SK-MEL-5 (cell line): ENCODE results near the gene AKR1C1. TPM values are rescaled to one million over a fixed set of nuclear protein-coding genes. Genes with fewer than 3 reads are reported as not detected.
"Not testable (repeated sequence)": the region's sequence is repeated elsewhere in the genome, so short reads cannot be mapped to it uniquely, and the experiment has no call there.

Experiments used
- DNase-seq: peaks from one replicate; pipeline ENCODE4 v3.0.0-alpha.2; 2016; ENCODE audit warnings: low read depth, low spot score
- in situ Hi-C: cut with HindIII; loops from 2 replicates; pipeline ENCODE4 v1.10.0; 2016; ENCODE audit warnings: low sequenced_read_pairs, high pct_unique_total_duplicates, low pct_unique_long_range_greater_than_20kb
- total RNA-seq: library from RNA; depleted of rRNA; stranded (reverse); fragments of >200 nt; shearing (Covaris generic); gene quantifications from 2 replicates; pipeline ENCODE4 v1.2.3, GENCODE V29; 2014

AKR1C1 gene
- total RNA-seq, 1 experiment from 2014 or later: 0.24 TPM

GRCh38 chr10:5003127-5004029 lies 40.2 kb downstream of the AKR1C1 start, which contains the start of gene AKR1C2:
Gene AKR1C2 (minus strand): TSS chr10:5003857. CDS start chr10:5003835, 22 bp downstream.
- DNase-seq, in situ Hi-C loops: not testable (repeated sequence)

GRCh38 chr10:5004030-5004385 lies 40.8 kb downstream of the AKR1C1 start:
- in situ Hi-C loops, DNase-seq: not testable (repeated sequence)

- in situ Hi-C loops, DNase-seq: not testable (repeated sequence)
Observed at GRCh38 chr10:5004501-5004900, 41.3 kb downstream of the AKR1C1 start.

- in situ Hi-C loops, DNase-seq: not testable (repeated sequence)
Observed at GRCh38 chr10:5008857-5009548, 45.8 kb downstream of the AKR1C1 start.

GRCh38 chr10:5010043-5010442 lies 46.8 kb downstream of the AKR1C1 start:
- in situ Hi-C loops, DNase-seq: not testable (repeated sequence)

- in situ Hi-C loops, DNase-seq: not testable (repeated sequence)
Observed at GRCh38 chr10:5011392-5011791, 48.2 kb downstream of the AKR1C1 start.

- in situ Hi-C loops: no loop called here
- no peak for DNase-seq
Observed at GRCh38 chr10:5012595-5012994, 49.4 kb downstream of the AKR1C1 start.

GRCh38 chr10:5013385-5013784 lies 50.2 kb downstream of the AKR1C1 start:
- in situ Hi-C loops: no loop called here

GRCh38 chr10:5014200-5014910 lies 51.1 kb downstream of the AKR1C1 start:
- in situ Hi-C loops, DNase-seq: not testable (repeated sequence)

More at GRCh38 chr10:5013385-5013784, 50.2 kb downstream of the AKR1C1 start:
- no peak for DNase-seq

- in situ Hi-C loops: no loop called here
- peak; percentile 17 for DNase-seq
Observed at GRCh38 chr10:5014936-5015335, 51.7 kb downstream of the AKR1C1 start.

- DNase-seq: no peak
- in situ Hi-C loops: no loop called here
Observed at GRCh38 chr10:5018134-5018533, 54.9 kb downstream of the AKR1C1 start.

GRCh38 chr10:5018671-5019277 lies 55.6 kb downstream of the AKR1C1 start:
- DNase-seq, in situ Hi-C loops: not testable (repeated sequence)

GRCh38 chr10:5019770-5020612 lies 56.8 kb downstream of the AKR1C1 start:
- in situ Hi-C loops, DNase-seq: not testable (repeated sequence)

GRCh38 chr10:5021624-5022290 lies 58.5 kb downstream of the AKR1C1 start:
- in situ Hi-C loops, DNase-seq: not testable (repeated sequence)

- no peak for DNase-seq
- in situ Hi-C loops: no loop called here
Observed at GRCh38 chr10:5023177-5023805, 60.1 kb downstream of the AKR1C1 start.

- in situ Hi-C loops, DNase-seq: not testable (repeated sequence)
Observed at GRCh38 chr10:5025461-5025881, 62.3 kb downstream of the AKR1C1 start.
